Left renal pelvis (tissue), 4 donors: Measurements from ENCODE around the gene POLR1G. TPM values are rescaled to one million over a fixed set of nuclear protein-coding genes. Genes with fewer than 3 reads are reported as not detected.
"Not testable (repeated sequence)": the region's sequence is repeated elsewhere in the genome, so short reads cannot be mapped to it uniquely, and the experiment has no call there.

Source experiments
- DNase-seq, 4 donors: peaks; one replicate each; pipeline ENCODE4 v3.0.0-alpha.2; 2013; ENCODE audit warnings: low read depth in 4 of 4, low spot score in 3 of 4
- polyA plus RNA-seq, 4 donors: library from polyadenylated mRNA; unstranded; fragments of 120-200 nt; gene quantifications; one replicate each; pipeline ENCODE4 v1.2.1, GENCODE V29; 2013; ENCODE audit not compliant: insufficient read length in 4 of 4

The POLR1G gene
- polyA plus RNA-seq, 4 donors, result 2.6 to 5.1 (median 3.6) TPM

- DNase-seq, result no peak
Measured at GRCh38 chr19:45419895-45420294, 13.5 kb downstream of the POLR1G start.

GRCh38 chr19:45420356-45420755, 13.9 kb downstream of the POLR1G start:
- DNase-seq, result no peak

- no peak for DNase-seq
Measured at GRCh38 chr19:45420871-45421270, 14.4 kb downstream of the POLR1G start.

DNA sequence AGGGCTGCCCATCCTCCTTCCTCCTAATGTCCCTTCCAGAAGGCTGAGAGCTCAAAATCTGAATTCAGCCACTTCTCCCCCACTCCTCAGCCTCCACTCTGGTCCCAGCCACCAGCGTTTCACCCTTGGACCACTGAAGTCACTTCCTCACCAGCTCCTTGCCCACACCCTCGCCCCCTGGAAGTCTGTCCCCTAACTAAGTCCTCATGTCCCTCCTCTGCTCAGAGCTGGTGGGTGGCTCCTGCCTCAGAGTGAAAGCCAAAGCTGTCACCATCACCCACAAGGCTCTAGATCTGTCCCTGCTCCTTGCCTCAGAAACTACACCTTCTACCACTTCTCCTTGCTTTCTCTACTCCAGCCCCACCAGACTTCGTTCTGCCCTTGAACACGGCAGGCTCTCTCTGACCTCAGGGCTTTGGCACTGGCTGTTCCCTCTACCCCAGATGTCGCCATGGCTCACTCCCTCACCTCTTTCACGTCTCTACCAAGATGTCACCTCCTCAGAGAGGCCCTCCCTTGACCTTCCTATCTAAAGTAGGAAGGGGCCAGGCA, 15.6 kb downstream of the POLR1G start:
- no peak for DNase-seq

- DNase-seq, result no peak
Measured at GRCh38 chr19:45423033-45423588, 16.7 kb downstream of the POLR1G start.

DNA sequence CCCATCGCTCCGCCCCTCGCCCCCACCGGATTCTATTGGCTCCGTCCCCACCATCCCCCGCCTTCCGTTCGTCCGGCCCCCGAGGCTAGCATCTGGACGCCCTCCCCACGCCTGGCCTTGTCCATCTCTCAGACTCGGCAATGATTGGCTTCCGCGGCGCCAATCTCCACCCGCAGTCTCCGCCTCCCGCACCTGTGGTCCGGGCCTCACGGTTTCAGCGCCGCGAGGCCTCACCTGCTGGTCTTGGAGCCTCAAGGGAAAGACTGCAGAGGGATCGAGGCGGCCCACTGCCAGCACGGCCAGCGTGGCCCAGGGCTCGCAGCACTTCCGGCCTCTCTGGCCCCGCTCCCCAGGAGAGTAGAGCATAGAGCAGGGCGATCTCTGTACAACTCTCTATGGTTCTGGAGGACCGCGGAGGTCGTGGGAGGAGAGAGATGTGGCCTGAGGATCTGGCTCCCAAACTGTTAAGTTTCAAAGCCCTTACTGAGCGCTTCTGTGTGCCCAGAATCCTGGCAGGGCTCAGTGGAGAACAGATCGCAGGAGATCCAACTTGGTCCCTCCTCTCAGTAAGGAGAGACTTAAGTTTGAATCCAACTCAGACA, 17.2 kb downstream of the POLR1G start, which contains the start of gene ERCC1:
TSS of gene ERCC1 (minus strand) at position 329 of the 602 bp plus-strand sequence. CDS start 543 bp downstream, outside the sequence.
- DNase-seq, result peak; percentile 81 to 89 (median 84)

DNA sequence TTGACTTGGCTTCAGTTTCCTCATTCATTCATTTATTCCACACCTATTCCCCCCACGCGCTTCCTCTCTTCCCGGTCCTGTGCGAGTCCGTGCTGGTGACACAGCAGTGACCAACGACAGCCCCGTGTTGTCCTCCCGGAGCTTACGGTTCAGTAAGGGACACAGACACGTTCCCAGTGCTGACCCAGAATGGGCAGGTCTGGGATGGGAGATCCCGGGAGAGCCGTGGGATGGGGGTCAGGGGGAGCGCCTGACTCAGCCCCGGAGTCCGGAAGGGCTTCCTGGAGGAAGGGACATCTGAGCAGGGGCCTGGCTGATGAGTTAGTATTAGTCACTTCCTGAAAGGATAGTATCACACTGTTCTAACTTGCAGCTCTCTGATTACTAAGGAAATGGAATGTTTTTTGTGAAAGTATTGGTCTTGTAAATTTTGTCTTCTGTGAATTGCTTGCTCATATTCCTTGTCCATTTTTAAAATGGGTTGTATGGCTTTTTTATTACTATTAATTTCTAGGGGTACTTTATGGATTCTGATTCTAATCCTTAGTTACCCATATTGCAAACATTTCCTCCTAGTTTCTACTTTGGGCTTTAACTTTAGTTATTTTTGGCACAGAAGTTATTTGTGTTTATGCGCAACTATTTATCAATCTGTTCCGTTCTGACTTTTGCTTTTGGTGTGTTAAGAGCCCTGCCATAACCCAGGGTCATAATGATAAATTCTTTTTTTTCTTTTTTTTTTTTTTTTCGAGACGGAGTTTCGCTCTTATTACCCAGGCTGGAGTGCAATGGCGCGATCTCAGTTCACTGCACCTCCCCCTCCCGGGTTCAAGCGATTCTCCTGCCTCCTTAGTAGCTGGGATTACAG, 18.0 kb downstream of the POLR1G start:
- DNase-seq, result no peak

- no peak for DNase-seq
Measured at GRCh38 chr19:45428384-45429231, 22.2 kb downstream of the POLR1G start.

DNA sequence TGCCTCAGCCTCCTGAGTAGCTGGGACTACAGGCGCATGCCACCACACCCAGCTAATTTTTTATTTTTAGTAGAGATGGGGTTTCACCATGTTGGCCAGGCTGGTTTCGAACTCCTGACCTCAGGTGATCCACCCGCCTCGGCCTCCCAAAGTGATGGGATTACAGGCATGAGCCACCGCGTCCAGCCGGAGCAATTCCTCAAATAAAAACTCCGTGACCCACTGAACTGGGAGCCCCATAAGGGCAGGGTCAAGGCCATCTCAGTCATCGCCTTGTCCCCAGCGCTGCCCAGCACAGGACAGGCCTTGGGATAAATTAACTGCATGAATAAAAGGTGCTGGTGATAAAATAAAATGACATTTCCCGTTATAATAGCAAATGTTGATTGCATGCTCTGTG, 23.5 kb downstream of the POLR1G start:
- not testable (repeated sequence) for DNase-seq

- DNase-seq, result not testable (repeated sequence)
Measured at GRCh38 chr19:45431008-45431407, 24.6 kb downstream of the POLR1G start.

- not testable (repeated sequence) for DNase-seq
Measured at GRCh38 chr19:45432543-45432942, 26.1 kb downstream of the POLR1G start.

DNA sequence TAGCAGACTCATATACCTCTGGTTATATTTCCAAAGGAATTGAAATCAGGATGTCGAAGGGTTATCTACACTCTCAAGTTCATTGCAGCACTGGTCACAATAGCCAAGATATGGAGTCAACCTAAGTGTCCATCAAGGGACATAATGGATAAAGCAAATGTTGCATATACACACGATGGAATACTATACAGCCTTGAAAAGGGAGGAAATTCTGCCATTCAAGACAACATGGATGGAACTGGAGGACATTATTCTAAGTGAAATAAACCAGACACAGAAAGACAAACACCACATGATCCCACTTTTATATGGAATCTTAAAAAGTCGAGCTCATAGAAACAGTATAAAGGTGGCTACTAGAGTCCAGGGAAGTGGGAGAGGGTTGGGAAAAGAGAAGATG, 30.9 kb downstream of the POLR1G start:
- no peak for DNase-seq

GRCh38 chr19:45439190-45439568, 32.7 kb downstream of the POLR1G start:
- no peak for DNase-seq

DNA sequence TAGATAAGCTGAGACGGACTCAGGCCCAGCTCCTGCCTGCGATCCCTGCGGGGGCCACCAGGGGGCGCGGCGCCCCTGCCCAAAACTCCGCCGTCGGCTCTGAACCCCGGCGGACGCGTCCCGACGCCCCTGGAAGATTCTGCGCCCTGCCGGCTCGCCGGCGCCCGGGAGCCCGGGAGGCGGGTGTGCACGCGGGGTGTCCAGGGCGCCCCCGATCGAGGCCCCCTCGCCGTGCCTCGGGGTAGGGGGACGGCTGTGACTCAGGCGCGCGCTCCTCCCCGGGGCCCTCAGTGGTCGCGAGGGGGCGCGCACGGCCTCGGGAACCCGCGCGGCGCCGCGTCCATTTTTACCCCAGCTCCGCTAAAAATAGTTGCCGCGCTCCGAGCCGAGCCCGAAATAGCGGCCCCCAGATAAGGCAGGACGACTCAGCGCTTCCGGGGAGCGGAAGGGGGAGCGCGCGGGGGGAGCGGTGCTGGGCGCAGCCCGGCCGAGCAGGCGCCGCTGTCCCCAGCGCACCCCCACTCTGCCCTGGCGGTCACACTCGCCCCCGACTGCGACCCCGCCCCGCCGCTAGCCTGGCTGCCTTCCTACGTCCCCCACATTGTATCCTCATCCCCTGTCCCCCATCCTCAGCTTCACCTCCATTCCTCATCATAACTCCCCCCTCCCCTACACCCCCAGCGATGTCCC, 33.3 kb downstream of the POLR1G start:
- no peak for DNase-seq

DNA sequence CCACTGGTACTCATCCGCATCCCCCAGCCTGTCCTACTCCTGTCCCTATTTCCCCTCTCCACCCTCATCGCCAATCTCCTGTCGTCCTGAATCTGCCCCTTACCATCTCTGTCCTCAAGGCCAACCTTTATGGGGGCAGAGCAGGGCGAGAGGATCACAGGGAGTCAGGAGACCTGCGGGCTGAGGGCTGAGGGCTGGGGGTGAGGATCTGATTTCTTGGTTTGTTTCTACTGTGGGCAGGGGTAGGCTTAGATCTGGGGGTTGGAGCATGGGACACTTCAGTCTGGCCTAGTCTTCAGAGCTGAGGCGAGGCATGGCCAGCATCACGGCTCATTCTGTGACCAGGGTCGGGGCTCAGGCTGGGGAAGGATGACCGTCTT, 33.8 kb downstream of the POLR1G start:
- DNase-seq, result no peak

DNA sequence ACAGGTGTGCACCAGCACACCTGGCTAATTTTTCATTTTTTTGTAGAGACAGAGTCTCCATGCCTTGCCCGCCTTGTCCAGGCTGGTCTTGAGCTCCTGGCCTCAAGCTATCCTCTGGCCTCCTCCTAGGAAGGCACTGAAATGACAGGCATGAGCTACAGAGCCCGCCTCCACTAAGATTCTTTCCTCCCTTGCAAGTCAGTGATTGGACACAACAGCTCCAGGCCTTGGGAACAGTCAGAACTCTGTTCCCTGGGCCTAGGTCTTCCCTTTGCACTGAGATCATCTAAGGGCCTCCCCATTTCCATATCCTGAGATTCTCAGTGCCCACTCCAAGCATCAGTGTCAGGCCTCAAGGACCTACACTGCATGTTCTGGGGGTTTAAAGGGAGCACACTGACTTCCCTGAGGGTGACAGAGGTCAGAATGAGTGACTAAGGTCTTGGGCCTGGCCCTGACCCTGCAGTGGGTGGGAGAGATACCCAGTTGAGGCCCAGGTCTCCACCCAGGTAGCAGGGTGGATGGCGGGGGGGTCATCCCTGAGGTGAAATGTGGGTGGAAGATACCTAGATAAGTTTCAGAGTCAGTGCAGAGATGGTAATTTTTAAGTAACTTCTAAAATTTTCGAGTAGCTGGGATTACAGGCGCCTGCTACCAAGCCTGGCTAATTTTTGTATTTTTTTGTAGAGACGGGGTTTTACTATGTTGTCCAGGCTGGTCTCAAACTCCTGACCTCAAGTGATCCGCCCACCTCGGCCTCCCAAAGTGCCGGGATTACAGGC, 34.6 kb downstream of the POLR1G start:
- DNase-seq, result no peak

- no peak for DNase-seq
Measured at GRCh38 chr19:45442408-45442777, 35.9 kb downstream of the POLR1G start.

- DNase-seq, result no peak
Measured at GRCh38 chr19:45442778-45443461, 36.5 kb downstream of the POLR1G start.
